Endodermal cell (in vitro differentiated cells): ENCODE data around the gene PLEKHA5. TPM values are rescaled to one million over a fixed set of nuclear protein-coding genes. Genes with fewer than 3 reads are reported as not detected.
A peak's percentile ranks its signal among the peaks of the same experiment; 100 is the strongest.

ENCODE experiments used
- DNase-seq: peaks from one replicate; pipeline ENCODE4 v3.0.0-alpha.2; 2017
- H3K27ac ChIP-seq: 2 replicates; pipeline ENCODE4 v1.5.1; 2013; ENCODE audit warnings: mild to moderate bottlenecking, low read depth, low read length, moderate library complexity
- H3K27me3 ChIP-seq: 2 replicates; pipeline ENCODE4 v1.6.1; 2013; ENCODE audit warnings: mild to moderate bottlenecking, low read length, moderate library complexity; ENCODE audit not compliant: insufficient read depth, control insufficient read depth, poor library complexity, severe bottlenecking
- H3K36me3 ChIP-seq: 2 replicates; pipeline ENCODE4 v1.7.0; 2013; ENCODE audit warnings: mild to moderate bottlenecking, low read length, moderate library complexity; ENCODE audit not compliant: control insufficient read depth, insufficient read depth
- H3K4me1 ChIP-seq: one replicate; pipeline ENCODE4 v1.7.0; 2013; ENCODE audit warnings: low read length; ENCODE audit not compliant: control insufficient read depth, insufficient read depth
- H3K4me3 ChIP-seq: 2 replicates; pipeline ENCODE4 v1.5.1; 2013; ENCODE audit warnings: mild to moderate bottlenecking, low read length, moderate library complexity
- H3K9ac ChIP-seq: 2 replicates; pipeline ENCODE4 v1.6.1; 2013; ENCODE audit warnings: mild to moderate bottlenecking, low read length, moderate library complexity; ENCODE audit not compliant: poor library complexity, severe bottlenecking; ENCODE audit errors: extremely low read depth
- H3K9me3 ChIP-seq: 2 replicates; pipeline ENCODE4 v1.6.1; 2013; ENCODE audit warnings: mild to moderate bottlenecking, low read length, moderate library complexity; ENCODE audit not compliant: control insufficient read depth
- H3K27ac Mint-ChIP-seq: 2 replicates; pipeline ENCODE4 v1.8.0; 2020; ENCODE audit warnings: mixed read lengths
- H3K27me3 Mint-ChIP-seq: 2 replicates; pipeline ENCODE4 v1.8.0; 2021; ENCODE audit warnings: mild to moderate bottlenecking, mixed read lengths; ENCODE audit not compliant: insufficient read depth
- H3K36me3 Mint-ChIP-seq: 2 replicates; pipeline ENCODE4 v1.8.0; 2020; ENCODE audit warnings: low read depth, mixed read lengths
- H3K4me1 Mint-ChIP-seq: 2 replicates; pipeline ENCODE4 v1.8.0; 2020; ENCODE audit warnings: mixed read lengths
- H3K4me3 Mint-ChIP-seq: 2 replicates; pipeline ENCODE4 v1.8.0; 2020; ENCODE audit warnings: mild to moderate bottlenecking, moderate library complexity, mixed read lengths
- H3K9me3 Mint-ChIP-seq: 2 replicates; pipeline ENCODE4 v1.8.0; 2020; ENCODE audit warnings: mild to moderate bottlenecking, mixed read lengths
- CTCF ChIP-seq: fragments of 200-600 bp; sonication (generic); conservative IDR thresholded peaks from 2 replicates; pipeline ENCODE4 v1.5.0; 2021; ENCODE audit warnings: antibody characterized with exemption, mild to moderate bottlenecking
- WGBS, 2 experiments: methylation state at CpG; one replicate each; pipeline versions ENCODE4 v1.1.5 to v1.1.7; 2013; ENCODE audit warnings: missing lambda C conversion rate in 2 of 2, mixed read lengths in 1 of 2; ENCODE audit not compliant: insufficient coverage in 1 of 2, insufficient read length in 1 of 2; 5-methylcytosine and 5-hydroxymethylcytosine counted together
- total RNA-seq, 2 donors: library from RNA; stranded (reverse); fragmentation: NEBNext Ultra II Directional in 1 of 2; extraction: Animal tissue kit (Norgen Biotek cat#: 25700) in 1 of 2; gene quantifications; 2 replicates in 1 of 2; 3 replicates in 1 of 2; pipeline ENCODE4 v1.2.1, GENCODE V29; 2021

Gene PLEKHA5
- total RNA-seq, 2 donors from 2014 or later: 48.5 to 139 TPM

DNA sequence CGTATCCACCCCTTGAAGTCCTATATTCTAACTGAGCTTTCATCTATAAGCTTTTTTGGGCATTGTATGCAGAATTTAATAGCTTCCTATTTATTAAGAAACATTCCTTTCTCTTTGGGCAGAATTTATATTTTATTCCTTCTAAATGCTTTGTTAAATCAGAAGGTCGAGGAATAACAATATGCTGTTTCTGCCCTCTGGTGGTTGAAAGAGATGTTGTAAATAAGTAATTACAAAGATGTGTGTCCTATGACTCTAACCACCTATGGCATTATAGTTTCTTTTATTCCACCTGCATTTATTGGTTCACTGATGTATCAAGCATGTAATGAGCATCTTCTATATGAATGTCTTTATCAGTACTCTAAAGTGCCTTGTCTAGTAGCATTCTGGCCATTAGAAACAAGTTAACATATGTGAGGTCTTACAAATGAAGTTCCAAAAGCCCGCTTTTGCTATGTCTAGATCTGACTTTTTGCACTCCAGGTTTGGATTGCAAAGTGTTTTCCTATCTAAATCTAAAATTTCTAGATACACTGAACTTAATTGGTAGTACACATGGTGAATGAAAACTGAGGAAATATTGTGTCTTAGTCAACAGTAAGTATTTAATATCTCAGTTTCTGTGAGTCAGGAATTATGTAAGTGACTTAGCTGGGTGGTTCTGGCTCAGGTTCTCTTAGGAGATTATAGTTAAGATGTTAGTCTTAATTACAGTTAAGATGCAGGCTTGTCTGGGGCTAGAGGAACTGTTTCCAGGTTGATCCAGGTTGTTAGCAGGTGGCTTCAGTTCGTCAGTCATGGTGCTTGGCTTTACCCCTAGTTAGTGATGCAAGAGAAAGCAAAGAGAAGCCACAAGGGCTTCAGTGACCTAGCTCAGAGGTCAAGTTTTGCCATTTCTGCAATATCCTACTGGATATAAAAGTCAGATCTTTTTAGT lies 57.5 kb downstream of the PLEKHA5 start:
- Mint-ChIP-seq H3K27ac (peak overlapping the region; percentile 37), H3K4me3 (no peak overlapping the region), H3K27me3 (no peaks in the 10 kb centered on the region), H3K36me3 (peaks cover 2% of the 10 kb centered on the region), H3K9me3 (no peaks in the 10 kb centered on the region), H3K4me1 (peaks cover 76% of the 10 kb centered on the region)
- H3K9me3 ChIP-seq: no peaks in the 10 kb centered on the region
- no peak overlapping the region for H3K27ac ChIP-seq
- 85 to 95% methylated on average over 3 to 4 of the region's 4 CpGs for WGBS, 2 experiments
- H3K4me3 ChIP-seq: no peak overlapping the region
- no peaks in the 10 kb centered on the region for H3K36me3 ChIP-seq
- peaks cover 10% of the 10 kb centered on the region for H3K4me1 ChIP-seq
- no peaks in the 10 kb centered on the region for H3K27me3 ChIP-seq
- TF ChIP-seq CTCF: peak; percentile 98
- no peak overlapping the region for H3K9ac ChIP-seq
- no peak for DNase-seq

DNA sequence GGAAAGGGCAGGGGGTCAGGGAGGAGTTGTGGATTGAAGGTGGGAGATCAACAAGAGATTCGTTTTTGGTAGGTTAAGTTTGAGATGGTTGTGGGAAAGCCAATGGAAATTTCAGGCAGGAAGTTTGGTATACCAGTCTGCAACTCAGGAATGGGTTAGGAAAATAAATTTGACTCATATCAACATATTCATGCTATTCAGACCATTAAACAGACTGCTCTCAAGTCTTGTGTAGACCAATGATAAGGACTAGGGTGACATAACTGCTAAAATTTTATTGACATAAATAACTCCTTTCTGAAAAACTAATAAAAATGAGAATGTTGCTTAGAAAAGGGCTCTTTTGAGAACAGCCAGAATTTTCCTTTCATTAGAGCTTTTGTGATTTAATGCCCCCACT lies 60.0 kb downstream of the PLEKHA5 start:
- WGBS, 2 experiments: 65% methylated on average over 1 of the region's 1 CpG; no CpG with 5 or more reads in 1 of the 2 experiments

More for the DNA sequence above, 60.0 kb downstream of the PLEKHA5 start:
- Mint-ChIP-seq H3K4me3 (no peak overlapping the region), H3K36me3 (peaks cover 11% of the 10 kb centered on the region), H3K27ac (peak overlapping the region; percentile 23), H3K4me1 (peaks cover 59% of the 10 kb centered on the region), H3K27me3 (no peaks in the 10 kb centered on the region), H3K9me3 (no peaks in the 10 kb centered on the region)
- Histone ChIP-seq H3K36me3 (no peaks in the 10 kb centered on the region), H3K9me3 (no peaks in the 10 kb centered on the region), H3K9ac (no peak overlapping the region), H3K4me1 (peaks cover 6% of the 10 kb centered on the region), H3K27ac (no peak overlapping the region), H3K27me3 (no peaks in the 10 kb centered on the region), H3K4me3 (no peak overlapping the region)
- TF ChIP-seq CTCF: no peak
- no peak for DNase-seq
